Gastrocnemius medialis (tissue), 4 donors: ENCODE results near the gene RRAGC.

Source experiments
- CTCF ChIP-seq, 5 experiments: fragments of 450-650 bp in 3 of 5; fragments of 200-600 bp in 2 of 5; sonication (generic) in 2 of 5; IDR thresholded peaks in 4 of 5; conservative IDR thresholded peaks in 1 of 5; 1 replicate in 4 of 5; 2 replicates in 1 of 5; pipeline ENCODE4 v1.5.1; 2016 to 2019; ENCODE audit warnings: antibody characterized with exemption in 5 of 5, mild to moderate bottlenecking in 3 of 5, moderate library complexity in 3 of 5
- POLR2A ChIP-seq, 2 donors: fragments of 450-650 bp; IDR thresholded peaks; one replicate each; pipeline ENCODE4 v1.6.1; 2017; ENCODE audit warnings: antibody characterized with exemption in 2 of 2, mild to moderate bottlenecking in 2 of 2, moderate library complexity in 2 of 2

- no peak for TF ChIP-seq CTCF (IDR thresholded peaks at IDR 0.05 in 4 of 5, conservative IDR thresholded peaks at IDR 0.05 in 1 of 5)
- TF ChIP-seq POLR2A (IDR thresholded peaks at IDR 0.05) = no peak
Observed at GRCh38 chr1:38791164-38791515, 68.4 kb downstream of the RRAGC start.
